ENCODE data around the gene ZNF710. TPM values are rescaled to one million over a fixed set of nuclear protein-coding genes. Genes with fewer than 3 reads are reported as not detected.

The ZNF710 gene
- total RNA-seq, 1 donor from 2014 or later: 31.4 TPM

- Mint-ChIP-seq H3K27ac (no peak overlapping the region), H3K27me3 (ENCODE audit: low read depth) (no peaks in the 10 kb centered on the region), H3K4me3 (ENCODE audit: low read depth) (no peak overlapping the region), H3K36me3 (ENCODE audit: low read depth) (peaks cover 75% of the 10 kb centered on the region), H3K4me1 (ENCODE audit: low read depth) (peaks cover 10% of the 10 kb centered on the region), H3K9me3 (no peaks in the 10 kb centered on the region)
- DNase-seq (ENCODE audit: low spot score): no peak
- intact Hi-C loops (cut with micrococcal nuclease): loop anchor here (1.0 to 5.0 kb wide), 2 partner anchors 28 to 325 kb away; no protein-coding TSS in a partner anchor
Observed at GRCh38 chr15:90087454-90088154, 86.5 kb downstream of the ZNF710 start.

GRCh38 chr15:90090226-90090848 is 89.2 kb downstream of the ZNF710 start:
- H3K27ac Mint-ChIP-seq: peak overlapping the region; percentile 19

GRCh38 chr15:90091156-90091931 is 90.2 kb downstream of the ZNF710 start:
- Mint-ChIP-seq H3K27me3 (ENCODE audit: low read depth) (no peaks in the 10 kb centered on the region), H3K9me3 (no peaks in the 10 kb centered on the region), H3K4me1 (ENCODE audit: low read depth) (peaks cover 30% of the 10 kb centered on the region), H3K27ac (no peak overlapping the region), H3K4me3 (ENCODE audit: low read depth) (no peak overlapping the region), H3K36me3 (ENCODE audit: low read depth) (peaks cover 69% of the 10 kb centered on the region)
- DNase-seq (ENCODE audit: low spot score): no peak
- intact Hi-C loops (cut with micrococcal nuclease): no loop called here

More at GRCh38 chr15:90090226-90090848, 89.2 kb downstream of the ZNF710 start:
- no peaks in the 10 kb centered on the region for H3K9me3 Mint-ChIP-seq
- peaks cover 23% of the 10 kb centered on the region for H3K4me1 Mint-ChIP-seq (ENCODE audit: low read depth)
- H3K27me3 Mint-ChIP-seq (ENCODE audit: low read depth): no peaks in the 10 kb centered on the region
- peaks cover 67% of the 10 kb centered on the region for H3K36me3 Mint-ChIP-seq (ENCODE audit: low read depth)
- DNase-seq (ENCODE audit: low spot score): no peak
- H3K4me3 Mint-ChIP-seq (ENCODE audit: low read depth): no peak overlapping the region
- intact Hi-C loops (cut with micrococcal nuclease): no loop called here

- Mint-ChIP-seq H3K4me3 (ENCODE audit: low read depth) (peak overlapping the region; percentile 59), H3K4me1 (ENCODE audit: low read depth) (peaks cover 60% of the 10 kb centered on the region), H3K27ac (peak overlapping the region; percentile 86), H3K27me3 (ENCODE audit: low read depth) (no peaks in the 10 kb centered on the region), H3K9me3 (no peaks in the 10 kb centered on the region), H3K36me3 (ENCODE audit: low read depth) (peaks cover 44% of the 10 kb centered on the region)
- intact Hi-C loops (cut with micrococcal nuclease): loop anchor here (5.0 kb wide), 2 partner anchors 137 to 203 kb away; partner anchors contain the start of genes AP3S2, CIB1 and GDPGP1
- DNase-seq (ENCODE audit: low spot score): no peak
Observed at GRCh38 chr15:90095521-90095959, 94.4 kb downstream of the ZNF710 start.

- intact Hi-C loops (cut with micrococcal nuclease): loop anchor here (2.0 to 5.0 kb wide), 4 partner anchors 39 to 205 kb away; partner anchors contain the start of genes AP3S2, CIB1 and GDPGP1
- Mint-ChIP-seq H3K27me3 (ENCODE audit: low read depth) (no peaks in the 10 kb centered on the region), H3K27ac (peak overlapping the region; percentile 91), H3K4me1 (ENCODE audit: low read depth) (peaks cover 67% of the 10 kb centered on the region), H3K36me3 (ENCODE audit: low read depth) (peaks cover 36% of the 10 kb centered on the region), H3K9me3 (no peaks in the 10 kb centered on the region), H3K4me3 (ENCODE audit: low read depth) (peak overlapping the region; percentile 90)
- peak; percentile 72 for DNase-seq (ENCODE audit: low spot score)
Observed at GRCh38 chr15:90097475-90097874, 96.4 kb downstream of the ZNF710 start.

GRCh38 chr15:90099072-90099867 is 98.1 kb downstream of the ZNF710 start:
- Mint-ChIP-seq H3K27me3 (ENCODE audit: low read depth) (peaks cover 3% of the 10 kb centered on the region), H3K27ac (peak overlapping the region; percentile 91), H3K9me3 (no peaks in the 10 kb centered on the region), H3K36me3 (ENCODE audit: low read depth) (peaks cover 26% of the 10 kb centered on the region), H3K4me3 (ENCODE audit: low read depth) (peak overlapping the region; percentile 90), H3K4me1 (ENCODE audit: low read depth) (peaks cover 71% of the 10 kb centered on the region)
- peak; percentile 52 for DNase-seq (ENCODE audit: low spot score)
- intact Hi-C loops (cut with micrococcal nuclease): loop anchor here (2.0 to 5.0 kb wide), 3 partner anchors 60 to 207 kb away; partner anchors contain the start of genes AP3S2, CIB1 and GDPGP1

- peak overlapping the region; percentile 91 for H3K27ac Mint-ChIP-seq
- H3K4me3 Mint-ChIP-seq (ENCODE audit: low read depth): peak overlapping the region; percentile 90
- peaks cover 7% of the 10 kb centered on the region for H3K27me3 Mint-ChIP-seq (ENCODE audit: low read depth)
- H3K36me3 Mint-ChIP-seq (ENCODE audit: low read depth): peaks cover 24% of the 10 kb centered on the region
- H3K9me3 Mint-ChIP-seq: no peaks in the 10 kb centered on the region
- intact Hi-C loops (cut with micrococcal nuclease): loop anchor here (2.0 to 5.0 kb wide), 3 partner anchors 61 to 208 kb away; partner anchors contain the start of genes AP3S2, CIB1 and GDPGP1
- DNase-seq (ENCODE audit: low spot score): no peak
- peaks cover 67% of the 10 kb centered on the region for H3K4me1 Mint-ChIP-seq (ENCODE audit: low read depth)
Observed at GRCh38 chr15:90099868-90100831, 99.0 kb downstream of the ZNF710 start.

- intact Hi-C loops (cut with micrococcal nuclease): no loop called here
- H3K27ac Mint-ChIP-seq: peak overlapping the region; percentile 91
- H3K27me3 Mint-ChIP-seq (ENCODE audit: low read depth): peaks cover 9% of the 10 kb centered on the region
- no peak for DNase-seq (ENCODE audit: low spot score)
- peak overlapping the region; percentile 90 for H3K4me3 Mint-ChIP-seq (ENCODE audit: low read depth)
- H3K4me1 Mint-ChIP-seq (ENCODE audit: low read depth): peaks cover 58% of the 10 kb centered on the region
- peaks cover 15% of the 10 kb centered on the region for H3K36me3 Mint-ChIP-seq (ENCODE audit: low read depth)
- H3K9me3 Mint-ChIP-seq: no peaks in the 10 kb centered on the region
Observed at GRCh38 chr15:90101130-90101968, 100.2 kb downstream of the ZNF710 start.

- Mint-ChIP-seq H3K36me3 (ENCODE audit: low read depth) (peaks cover 14% of the 10 kb centered on the region), H3K4me1 (ENCODE audit: low read depth) (peaks cover 54% of the 10 kb centered on the region), H3K27ac (peak within 1 kb of the TSS; percentile 91), H3K9me3 (no peaks in the 10 kb centered on the region), H3K27me3 (ENCODE audit: low read depth) (peaks cover 15% of the 10 kb centered on the region), H3K4me3 (ENCODE audit: low read depth) (peak within 1 kb of the TSS; percentile 90)
- intact Hi-C loops (cut with micrococcal nuclease): no loop called here
- peak; percentile 73 for DNase-seq (ENCODE audit: low spot score)
Observed at GRCh38 chr15:90101969-90102890, 101.1 kb downstream of the ZNF710 start, which contains the start of gene IDH2. Gene IDH2, minus strand, starts transcription at chr15:90102468. Its CDS starts 78 bp downstream, at chr15:90102390.
